Activated gamma-delta T cell (primary cell): ENCODE data around the gene VTI1B.
"Not testable (repeated sequence)": the region's sequence is repeated elsewhere in the genome, so short reads cannot be mapped to it uniquely, and the experiment has no call there.

Experiments
- DNase-seq: peaks from one replicate; lab custom pipeline; 2025; lab: John Stamatoyannopoulos, UW
- total RNA-seq, 2 donors: gene quantifications; one replicate each; lab custom pipeline; 2026; lab: John Stamatoyannopoulos, UW

Gene VTI1B
- 64.1 to 71.3 reads per million in 2 donors for total RNA-seq

- DNase-seq = peak; percentile 70
Measured at GRCh38 chr14:67674480-67675218, at the start of gene VTI1B. Gene VTI1B (minus strand): TSS chr14:67674632. CDS start chr14:67674489, 143 bp downstream.

- DNase-seq = no peak
Measured at GRCh38 chr14:67722293-67722692, 47.9 kb upstream of the VTI1B start.

GRCh38 chr14:67721875-67722274 is 47.4 kb upstream of the VTI1B start:
- no peak for DNase-seq

- no peak for DNase-seq
Measured at GRCh38 chr14:67719866-67720265, 45.4 kb upstream of the VTI1B start.

DNA sequence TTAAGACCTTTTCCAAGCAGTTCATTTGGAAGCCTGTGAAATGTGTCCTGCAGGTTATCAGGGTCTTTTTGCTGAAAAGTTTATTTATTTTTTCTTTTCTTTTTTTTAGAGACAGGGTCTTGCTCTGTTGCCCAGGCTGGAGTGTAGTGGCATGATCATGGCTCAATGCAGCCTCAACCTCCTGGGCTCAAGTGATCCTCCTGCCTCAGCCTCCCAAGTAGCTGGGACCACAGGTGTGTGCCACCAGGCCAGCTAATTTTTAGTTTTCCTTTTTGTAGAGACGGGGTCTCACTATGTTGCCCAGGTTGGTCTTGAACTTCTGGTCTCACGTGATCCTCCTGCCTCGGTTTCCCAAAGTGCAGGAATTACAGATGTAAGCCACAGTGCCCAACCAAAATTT is 45.0 kb upstream of the VTI1B start:
- DNase-seq = not testable (repeated sequence)

- DNase-seq = no peak
Measured at GRCh38 chr14:67718265-67718664, 43.8 kb upstream of the VTI1B start.

DNA sequence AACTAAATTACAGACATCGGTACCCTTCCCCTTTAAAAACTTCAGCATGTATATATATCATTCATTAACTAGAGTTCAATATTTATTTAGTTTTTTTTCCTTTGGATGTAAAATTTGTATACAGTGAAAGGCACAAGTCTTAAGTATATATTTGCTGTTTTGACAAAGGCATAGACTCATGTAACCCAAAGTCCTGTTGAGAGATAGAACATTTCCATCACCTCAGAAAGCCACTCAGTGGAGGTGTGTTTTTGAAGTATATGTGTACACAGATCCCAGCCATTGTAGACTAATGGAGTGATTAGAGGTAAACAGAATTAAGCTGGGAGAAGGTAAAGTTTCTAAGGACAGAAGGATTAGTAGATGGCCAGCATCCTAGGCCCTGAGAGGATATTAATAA is 42.6 kb upstream of the VTI1B start:
- no peak for DNase-seq

- DNase-seq = no peak
Measured at GRCh38 chr14:67710209-67710608, 35.8 kb upstream of the VTI1B start.

- not testable (repeated sequence) for DNase-seq
Measured at GRCh38 chr14:67709796-67710195, 35.4 kb upstream of the VTI1B start.

- not testable (repeated sequence) for DNase-seq
Measured at GRCh38 chr14:67709346-67709745, 34.9 kb upstream of the VTI1B start.

DNA sequence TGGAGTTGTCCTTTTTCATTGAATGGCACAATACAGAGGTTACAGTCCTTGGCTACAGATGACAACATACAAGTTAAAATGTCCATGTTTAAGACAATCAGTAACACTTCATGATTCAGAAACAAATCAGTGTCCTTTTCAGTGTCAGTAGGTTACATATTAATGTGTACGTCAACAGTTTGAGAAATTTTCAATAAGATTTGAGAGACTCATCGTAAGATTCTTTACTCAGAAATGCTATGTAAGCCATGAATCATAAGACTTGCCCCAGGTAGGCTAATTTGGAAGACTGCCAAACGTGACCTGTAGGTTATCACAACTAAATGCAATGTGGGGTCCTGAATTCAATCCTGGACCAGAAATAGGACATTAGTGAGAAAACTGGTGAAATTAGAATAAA is 30.8 kb upstream of the VTI1B start:
- no peak for DNase-seq

DNA sequence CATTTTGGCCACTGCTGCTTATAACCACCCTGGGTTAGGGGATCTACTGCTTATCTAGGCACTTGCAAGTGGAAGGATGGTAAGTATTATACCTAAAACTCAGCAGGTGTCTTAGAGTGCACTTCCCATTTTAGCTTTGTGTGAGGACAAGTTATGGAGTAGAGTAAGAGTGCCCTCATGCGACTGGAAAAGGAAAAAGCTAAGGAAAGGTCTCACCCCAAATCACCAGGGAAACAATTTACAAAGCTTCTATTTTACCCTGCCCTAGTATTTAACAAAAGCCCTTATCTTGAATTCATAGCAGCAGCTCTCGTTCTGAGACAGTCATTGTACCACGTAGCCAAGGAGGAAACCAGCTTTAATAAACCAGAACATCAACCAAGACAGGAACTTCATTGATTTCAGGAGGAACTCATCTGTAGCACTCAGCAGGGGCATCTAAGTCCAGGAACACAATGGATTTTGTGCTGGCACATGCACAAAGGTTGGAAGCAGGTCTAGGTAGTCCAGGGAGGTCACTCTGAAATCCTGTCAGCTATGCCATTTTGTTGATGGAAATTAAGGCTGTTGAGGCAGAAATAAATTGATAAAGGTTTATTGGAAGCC is 30.2 kb upstream of the VTI1B start:
- DNase-seq = no peak

- no peak for DNase-seq
Measured at GRCh38 chr14:67703997-67704396, 29.6 kb upstream of the VTI1B start.

GRCh38 chr14:67701492-67701891 is 27.1 kb upstream of the VTI1B start, which contains the start of gene RDH12:
Gene RDH12 (plus strand): TSS chr14:67701886. CDS start chr14:67722643, 20,757 bp downstream.
- not testable (repeated sequence) for DNase-seq

GRCh38 chr14:67698179-67698578 is 23.7 kb upstream of the VTI1B start:
- DNase-seq = no peak

- no peak for DNase-seq
Measured at GRCh38 chr14:67697006-67697405, 22.6 kb upstream of the VTI1B start.

GRCh38 chr14:67695394-67695949 is 21.0 kb upstream of the VTI1B start, which contains the start of gene RDH11:
Gene RDH11 (minus strand): TSS chr14:67695764. CDS start chr14:67695703, 61 bp downstream.
- peak; percentile 35 for DNase-seq

DNA sequence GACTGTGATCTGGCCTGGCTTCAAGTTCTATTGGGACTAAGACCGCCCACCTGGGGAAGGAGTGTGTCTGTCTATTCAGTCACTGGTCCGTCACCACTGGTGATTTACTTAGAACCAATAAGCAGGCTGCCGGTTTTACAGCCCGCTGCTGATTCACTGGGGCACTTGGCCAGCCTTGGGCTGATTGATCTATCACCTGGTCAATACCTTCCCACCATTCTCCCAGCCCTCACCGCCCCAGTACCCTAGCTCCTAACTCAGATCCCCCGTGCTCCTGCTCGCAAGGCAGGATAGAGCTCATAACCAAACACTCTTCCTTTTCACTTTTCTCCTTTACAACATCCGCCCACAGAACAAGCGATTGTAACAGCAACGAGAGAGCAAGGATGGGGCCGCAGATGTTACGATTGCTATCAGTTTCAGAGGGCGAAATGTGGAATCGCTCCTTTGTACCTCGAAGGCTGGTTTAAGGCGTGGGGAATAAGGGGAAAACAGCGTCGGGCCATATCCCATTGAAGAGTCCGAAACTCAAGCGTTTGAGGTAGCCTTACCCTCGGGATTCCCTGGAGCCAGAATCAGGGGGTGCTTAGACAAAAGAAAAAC is 20.5 kb upstream of the VTI1B start:
- no peak for DNase-seq

- no peak for DNase-seq
Measured at GRCh38 chr14:67690011-67690410, 15.6 kb upstream of the VTI1B start.

GRCh38 chr14:67683842-67684241 is 9.4 kb upstream of the VTI1B start:
- DNase-seq = no peak

GRCh38 chr14:67680941-67681340 is 6.5 kb upstream of the VTI1B start:
- DNase-seq = no peak

- no peak for DNase-seq
Measured at GRCh38 chr14:67680121-67680602, 5.7 kb upstream of the VTI1B start.
